ENCODE results near the gene REEP1.

Gene REEP1

GRCh38 chr2:86216575-86217555 lies 120.6 kb downstream of the REEP1 start:
- CTCF ChIA-PET, result interaction anchor here (1.1 to 2.7 kb wide), 3 partner anchors 141 to 156 kb away, joined by 4 to 16 read pairs (median 5); no protein-coding TSS in a partner anchor
- peaks cover 2% of the 10 kb centered on the region; the same call in 1 of the 2 replicates for H3K4me1 ChIP-seq (ENCODE audit: control insufficient read depth, insufficient read depth, low read length)
- no peak overlapping the region for H3K4me3 ChIP-seq (ENCODE audit: low read depth, low read length)
- peaks cover 7 to 27% of the 10 kb centered on the region in 2 experiments; a peak in 2 of 3 replicates for H3K36me3 ChIP-seq (ENCODE audit: control insufficient read depth in 2 of 2, insufficient read depth in 1 of 2, low read length in 2 of 2)
- H3K27ac ChIP-seq (ENCODE audit: extremely low read depth, low read depth, low read length), result no peak overlapping the region
- TF ChIP-seq ZBTB48 (tag by site-specific recombination; IDR thresholded peaks at IDR 0.05) (no peak), ZNF768 (tag by site-specific recombination; IDR thresholded peaks at IDR 0.05) (no peak), ZNF626 (tag by site-specific recombination; IDR thresholded peaks at IDR 0.05) (no peak), ZNF791 (tag by site-specific recombination; IDR thresholded peaks at IDR 0.05) (no peak), ZNF747 (tag by site-specific recombination; IDR thresholded peaks at IDR 0.05) (no peak), ZNF394 (tag by site-specific recombination; IDR thresholded peaks at IDR 0.05; ENCODE audit: borderline replicate concordance) (no peak), ZNF138 (tag by site-specific recombination; IDR thresholded peaks at IDR 0.05; ENCODE audit: borderline replicate concordance) (no peak), ZBTB1 (tag by site-specific recombination; IDR thresholded peaks at IDR 0.05) (no peak), HOXD13 (CRISPR knock-in tag; IDR thresholded peaks at IDR 0.05; ENCODE audit: borderline replicate concordance) (no peak), ZNF23 (tag by site-specific recombination; IDR thresholded peaks at IDR 0.05; ENCODE audit: borderline replicate concordance) (no peak), PRDM1 (tag by site-specific recombination; IDR thresholded peaks at IDR 0.05) (no peak)
- H3K9me3 ChIP-seq (ENCODE audit: control insufficient read depth, insufficient read depth, low read depth, low read length), result no peaks in the 10 kb centered on the region
- POLR2A ChIA-PET, result interaction anchor here (1.6 kb wide), 1 partner anchor 14 kb away, joined by 7 read pairs; no protein-coding TSS in a partner anchor

GRCh38 chr2:86214503-86214832 lies 123.0 kb downstream of the REEP1 start:
- H3K4me3 ChIP-seq (ENCODE audit: low read depth, low read length), result no peak overlapping the region
- CTCF ChIA-PET, result interaction anchor here (0.7 kb wide), 1 partner anchor 51 kb away, joined by 7 read pairs; no protein-coding TSS in a partner anchor
- POLR2A ChIA-PET, result no interaction called here
- peaks cover 26 to 49% of the 10 kb centered on the region in 2 experiments for H3K36me3 ChIP-seq (ENCODE audit: control insufficient read depth in 2 of 2, insufficient read depth in 1 of 2, low read length in 2 of 2)
- H3K27ac ChIP-seq (ENCODE audit: extremely low read depth, low read depth, low read length), result no peak overlapping the region
- peaks cover 2% of the 10 kb centered on the region; the same call in 1 of the 2 replicates for H3K4me1 ChIP-seq (ENCODE audit: control insufficient read depth, insufficient read depth, low read length)
- no peaks in the 10 kb centered on the region for H3K9me3 ChIP-seq (ENCODE audit: control insufficient read depth, insufficient read depth, low read depth, low read length)
- TF ChIP-seq ZNF555 (tag by site-specific recombination; conservative IDR thresholded peaks at IDR 0.05) (no peak), GFI1B (tag by site-specific recombination; IDR thresholded peaks at IDR 0.05) (no peak), ZBTB8A (tag by site-specific recombination; IDR thresholded peaks at IDR 0.05) (no peak), ZNF423 (tag by site-specific recombination; IDR thresholded peaks at IDR 0.05) (no peak), ZNF747 (tag by site-specific recombination; IDR thresholded peaks at IDR 0.05) (no peak), KLF7 (tag by site-specific recombination; IDR thresholded peaks at IDR 0.05; ENCODE audit: borderline replicate concordance) (no peak), AEBP2 (tag by site-specific recombination; IDR thresholded peaks at IDR 0.05; ENCODE audit: borderline replicate concordance) (no peak), ZFHX2 (tag by site-specific recombination; conservative IDR thresholded peaks at IDR 0.05) (no peak), ZNF792 (tag by site-specific recombination; IDR thresholded peaks at IDR 0.05) (no peak), RBAK (tag by site-specific recombination; IDR thresholded peaks at IDR 0.05) (no peak), ZNF785 (tag by site-specific recombination; IDR thresholded peaks at IDR 0.05) (no peak), ZNF202 (tag by site-specific recombination; IDR thresholded peaks at IDR 0.05; ENCODE audit: borderline replicate concordance) (no peak), ZBTB48 (tag by site-specific recombination; IDR thresholded peaks at IDR 0.05) (no peak), ZNF670 (tag by site-specific recombination; IDR thresholded peaks at IDR 0.05; ENCODE audit: low read depth) (no peak), ZNF623 (tag by site-specific recombination; IDR thresholded peaks at IDR 0.05) (no peak), ZNF175 (tag by site-specific recombination; IDR thresholded peaks at IDR 0.05) (no peak)
- TF ChIP-seq, protein P1, sequence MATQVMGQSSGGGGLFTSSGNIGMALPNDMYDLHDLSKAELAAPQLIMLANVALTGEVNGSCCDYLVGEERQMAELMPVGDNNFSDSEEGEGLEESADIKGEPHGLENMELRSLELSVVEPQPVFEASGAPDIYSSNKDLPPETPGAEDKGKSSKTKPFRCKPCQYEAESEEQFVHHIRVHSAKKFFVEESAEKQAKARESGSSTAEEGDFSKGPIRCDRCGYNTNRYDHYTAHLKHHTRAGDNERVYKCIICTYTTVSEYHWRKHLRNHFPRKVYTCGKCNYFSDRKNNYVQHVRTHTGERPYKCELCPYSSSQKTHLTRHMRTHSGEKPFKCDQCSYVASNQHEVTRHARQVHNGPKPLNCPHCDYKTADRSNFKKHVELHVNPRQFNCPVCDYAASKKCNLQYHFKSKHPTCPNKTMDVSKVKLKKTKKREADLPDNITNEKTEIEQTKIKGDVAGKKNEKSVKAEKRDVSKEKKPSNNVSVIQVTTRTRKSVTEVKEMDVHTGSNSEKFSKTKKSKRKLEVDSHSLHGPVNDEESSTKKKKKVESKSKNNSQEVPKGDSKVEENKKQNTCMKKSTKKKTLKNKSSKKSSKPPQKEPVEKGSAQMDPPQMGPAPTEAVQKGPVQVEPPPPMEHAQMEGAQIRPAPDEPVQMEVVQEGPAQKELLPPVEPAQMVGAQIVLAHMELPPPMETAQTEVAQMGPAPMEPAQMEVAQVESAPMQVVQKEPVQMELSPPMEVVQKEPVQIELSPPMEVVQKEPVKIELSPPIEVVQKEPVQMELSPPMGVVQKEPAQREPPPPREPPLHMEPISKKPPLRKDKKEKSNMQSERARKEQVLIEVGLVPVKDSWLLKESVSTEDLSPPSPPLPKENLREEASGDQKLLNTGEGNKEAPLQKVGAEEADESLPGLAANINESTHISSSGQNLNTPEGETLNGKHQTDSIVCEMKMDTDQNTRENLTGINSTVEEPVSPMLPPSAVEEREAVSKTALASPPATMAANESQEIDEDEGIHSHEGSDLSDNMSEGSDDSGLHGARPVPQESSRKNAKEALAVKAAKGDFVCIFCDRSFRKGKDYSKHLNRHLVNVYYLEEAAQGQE (tag by site-specific recombination; IDR thresholded peaks at IDR 0.05), result no peak
- TF ChIP-seq, protein P2, sequence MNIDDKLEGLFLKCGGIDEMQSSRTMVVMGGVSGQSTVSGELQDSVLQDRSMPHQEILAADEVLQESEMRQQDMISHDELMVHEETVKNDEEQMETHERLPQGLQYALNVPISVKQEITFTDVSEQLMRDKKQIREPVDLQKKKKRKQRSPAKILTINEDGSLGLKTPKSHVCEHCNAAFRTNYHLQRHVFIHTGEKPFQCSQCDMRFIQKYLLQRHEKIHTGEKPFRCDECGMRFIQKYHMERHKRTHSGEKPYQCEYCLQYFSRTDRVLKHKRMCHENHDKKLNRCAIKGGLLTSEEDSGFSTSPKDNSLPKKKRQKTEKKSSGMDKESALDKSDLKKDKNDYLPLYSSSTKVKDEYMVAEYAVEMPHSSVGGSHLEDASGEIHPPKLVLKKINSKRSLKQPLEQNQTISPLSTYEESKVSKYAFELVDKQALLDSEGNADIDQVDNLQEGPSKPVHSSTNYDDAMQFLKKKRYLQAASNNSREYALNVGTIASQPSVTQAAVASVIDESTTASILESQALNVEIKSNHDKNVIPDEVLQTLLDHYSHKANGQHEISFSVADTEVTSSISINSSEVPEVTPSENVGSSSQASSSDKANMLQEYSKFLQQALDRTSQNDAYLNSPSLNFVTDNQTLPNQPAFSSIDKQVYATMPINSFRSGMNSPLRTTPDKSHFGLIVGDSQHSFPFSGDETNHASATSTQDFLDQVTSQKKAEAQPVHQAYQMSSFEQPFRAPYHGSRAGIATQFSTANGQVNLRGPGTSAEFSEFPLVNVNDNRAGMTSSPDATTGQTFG (tag by site-specific recombination; IDR thresholded peaks at IDR 0.05; ENCODE audit: borderline replicate concordance), result no peak

Data from HEK293 (cell line).